Osteoblast (primary cell): ENCODE data around the gene TBC1D9. TPM values are rescaled to one million over a fixed set of nuclear protein-coding genes. Genes with fewer than 3 reads are reported as not detected.

ENCODE experiments used
- DNase-seq: peaks from one replicate; pipeline ENCODE4 v3.0.0; 2011; ENCODE audit warnings: low spot score, mixed read lengths; ENCODE audit not compliant: insufficient read length; ENCODE audit errors: missing footprints
- H2AFZ ChIP-seq: 2 replicates; pipeline ENCODE4 v1.6.0; 2011; ENCODE audit warnings: mild to moderate bottlenecking, low read length
- H3K27ac ChIP-seq: 2 replicates; pipeline ENCODE4 v1.5.1; 2011; ENCODE audit warnings: mild to moderate bottlenecking, low read depth, low read length, moderate library complexity
- H3K27me3 ChIP-seq: 2 replicates; pipeline ENCODE4 v1.6.0; 2012; ENCODE audit warnings: mild to moderate bottlenecking, control low read depth, inconsistent platforms, low read length, moderate library complexity; ENCODE audit not compliant: insufficient read depth
- H3K36me3 ChIP-seq: 2 replicates; pipeline ENCODE4 v1.5.1; 2011; ENCODE audit warnings: mild to moderate bottlenecking, low read length, control low read depth, moderate library complexity; ENCODE audit not compliant: insufficient read depth
- H3K4me1 ChIP-seq: 2 replicates; pipeline ENCODE4 v1.5.1; 2011; ENCODE audit warnings: mild to moderate bottlenecking, low read length, control low read depth, moderate library complexity; ENCODE audit not compliant: insufficient read depth
- H3K4me2 ChIP-seq: 2 replicates; pipeline ENCODE4 v1.6.0; 2011; ENCODE audit warnings: mild to moderate bottlenecking, low read length; ENCODE audit not compliant: insufficient read depth
- H3K4me3 ChIP-seq: fragments of 200-600 bp; sonication (generic); 3 replicates; pipeline ENCODE4 v1.5.1; 2012; ENCODE audit warnings: mild to moderate bottlenecking, low read length, inconsistent platforms; ENCODE audit not compliant: insufficient read depth
- H3K79me2 ChIP-seq: 2 replicates; pipeline ENCODE4 v1.6.0; 2012; ENCODE audit warnings: mild to moderate bottlenecking, low read length, control low read depth, inconsistent platforms; ENCODE audit not compliant: insufficient read depth
- H3K9me3 ChIP-seq: 2 replicates; pipeline ENCODE4 v1.5.1; 2011; ENCODE audit warnings: low read depth, low read length, control low read depth
- H4K20me1 ChIP-seq: 2 replicates; pipeline ENCODE4 v1.6.0; 2012; ENCODE audit warnings: mild to moderate bottlenecking, low read length, control low read depth; ENCODE audit not compliant: insufficient read depth
- CTCF ChIP-seq: IDR thresholded peaks from 2 replicates; pipeline ENCODE4 v1.5.1; 2011; ENCODE audit warnings: mild to moderate bottlenecking, low read depth, low read length, moderate library complexity; ENCODE audit errors: extremely low read depth
- total RNA-seq: library from RNA; depleted of rRNA; stranded (reverse); fragments of >200 nt; gene quantifications from 2 replicates; pipeline ENCODE4 v1.2.3, GENCODE V29; 2012

Gene TBC1D9
- total RNA-seq, 1 donor, result 19.5 TPM

DNA sequence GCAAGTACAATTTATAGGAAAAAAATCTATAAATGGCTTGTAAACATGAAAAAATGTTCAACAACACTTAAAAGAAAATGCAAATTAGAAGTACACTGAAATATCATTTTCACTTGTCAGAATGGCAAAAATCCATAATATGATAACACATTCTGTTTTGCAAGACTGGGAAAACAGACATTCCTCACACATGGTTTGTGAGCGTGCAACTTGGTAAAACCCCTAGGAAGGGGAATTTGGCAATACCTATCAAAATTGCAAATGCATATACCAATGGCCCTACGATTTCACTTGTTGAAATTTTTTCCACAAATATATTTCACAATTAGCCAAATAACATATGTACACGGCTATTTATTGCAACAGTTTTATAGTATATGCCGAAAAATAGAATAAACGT, 31.4 kb downstream of the TBC1D9 start:
- TF ChIP-seq CTCF, result no peak
- no peak overlapping the region for H3K4me2 ChIP-seq
- H3K27ac ChIP-seq, result no peak overlapping the region
- peaks cover 3% of the 10 kb centered on the region for H3K27me3 ChIP-seq
- no peak for DNase-seq
- H3K4me3 ChIP-seq, result no peak overlapping the region
- H2AFZ ChIP-seq, result no peak overlapping the region
- peaks cover 22% of the 10 kb centered on the region for H3K79me2 ChIP-seq
- H3K4me1 ChIP-seq, result peaks cover 27% of the 10 kb centered on the region
- no peaks in the 10 kb centered on the region for H3K9me3 ChIP-seq
- peaks cover 38% of the 10 kb centered on the region for H4K20me1 ChIP-seq
- H3K36me3 ChIP-seq, result no peaks in the 10 kb centered on the region

GRCh38 chr4:140720387-140721304, 35.5 kb downstream of the TBC1D9 start:
- peaks cover 21% of the 10 kb centered on the region for H4K20me1 ChIP-seq
- no peak overlapping the region for H3K27ac ChIP-seq
- H3K36me3 ChIP-seq, result no peaks in the 10 kb centered on the region
- DNase-seq, result no peak
- peak overlapping the region; percentile 27 for H3K4me2 ChIP-seq
- no peak for TF ChIP-seq CTCF
- peak overlapping the region; percentile 27 for H3K4me3 ChIP-seq
- H3K79me2 ChIP-seq, result peaks cover 25% of the 10 kb centered on the region
- H3K9me3 ChIP-seq, result no peaks in the 10 kb centered on the region
- peak overlapping the region; percentile 32 for H2AFZ ChIP-seq
- H3K4me1 ChIP-seq, result peaks cover 18% of the 10 kb centered on the region
- peaks cover 3% of the 10 kb centered on the region for H3K27me3 ChIP-seq

DNA sequence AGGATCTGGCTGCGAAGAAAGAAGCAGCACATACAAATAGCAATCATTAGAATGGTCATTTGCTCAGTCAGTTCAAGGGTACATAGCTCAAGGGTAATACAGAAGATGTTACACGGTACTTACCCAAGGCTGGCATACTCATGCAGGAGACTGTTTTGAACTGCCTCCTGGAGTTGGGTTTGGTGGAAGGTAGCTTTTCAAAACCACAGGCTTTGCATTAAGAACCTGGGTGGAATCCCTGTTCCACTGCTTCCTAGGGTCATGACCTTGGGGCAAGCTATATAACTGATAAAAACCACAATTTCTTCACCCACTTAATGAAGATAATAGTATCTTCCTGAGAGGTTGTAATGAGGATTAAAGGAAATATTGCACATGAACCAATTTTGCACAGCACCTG, 36.5 kb downstream of the TBC1D9 start:
- H3K27ac ChIP-seq, result no peak overlapping the region
- DNase-seq, result no peak
- H3K9me3 ChIP-seq, result no peaks in the 10 kb centered on the region
- H3K4me3 ChIP-seq, result no peak overlapping the region
- peaks cover 18% of the 10 kb centered on the region for H3K4me1 ChIP-seq
- TF ChIP-seq CTCF, result no peak
- H3K36me3 ChIP-seq, result no peaks in the 10 kb centered on the region
- H3K27me3 ChIP-seq, result no peaks in the 10 kb centered on the region
- peaks cover 12% of the 10 kb centered on the region for H4K20me1 ChIP-seq
- no peak overlapping the region for H3K4me2 ChIP-seq
- no peak overlapping the region for H2AFZ ChIP-seq
- peaks cover 19% of the 10 kb centered on the region for H3K79me2 ChIP-seq

DNA sequence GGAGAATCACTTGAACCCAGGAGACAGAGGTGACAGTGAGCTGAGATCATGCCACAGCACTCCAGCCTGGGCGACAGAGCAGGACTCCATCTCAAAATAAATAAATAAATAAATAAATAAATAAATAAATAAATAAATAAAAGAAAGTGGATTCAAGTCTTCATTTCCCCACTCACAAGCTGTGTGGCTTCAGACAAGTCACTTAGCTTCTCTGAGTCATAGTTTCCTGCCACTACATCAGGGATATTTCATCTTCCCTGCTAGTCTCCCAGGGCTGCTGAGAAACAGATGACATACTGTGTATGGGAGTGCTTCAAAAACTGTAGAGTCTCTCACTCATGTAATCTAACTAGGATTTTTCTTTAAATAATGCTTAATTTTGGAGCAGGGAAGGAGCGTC, 37.2 kb downstream of the TBC1D9 start:
- Histone ChIP-seq H3K4me1 (peaks cover 18% of the 10 kb centered on the region), H3K27ac (peak overlapping the region; percentile 85), H3K4me2 (no peak overlapping the region), H2AFZ (no peak overlapping the region), H3K79me2 (peaks cover 17% of the 10 kb centered on the region), H3K4me3 (no peak overlapping the region), H4K20me1 (peaks cover 6% of the 10 kb centered on the region), H3K9me3 (no peaks in the 10 kb centered on the region), H3K36me3 (no peaks in the 10 kb centered on the region), H3K27me3 (no peaks in the 10 kb centered on the region)
- peak; percentile 34 for DNase-seq
- no peak for TF ChIP-seq CTCF
